Fibroblast of lung (primary cell): ENCODE results near the gene HMGN4. TPM values are rescaled to one million over a fixed set of nuclear protein-coding genes. Genes with fewer than 3 reads are reported as not detected.

ENCODE experiments used
- DNase-seq, 2 donors: peaks; one replicate each; pipeline versions ENCODE4 v3.0.0 to v3.0.0-alpha.2; 2010; ENCODE audit warnings: low read depth in 2 of 2
- H2AFZ ChIP-seq: 2 replicates; pipeline ENCODE4 v1.5.1; 2012; ENCODE audit warnings: low read length, control low read depth, inconsistent platforms
- H3K27ac ChIP-seq: 2 replicates; pipeline ENCODE4 v1.5.1; 2011; ENCODE audit warnings: low read length, control low read depth; ENCODE audit not compliant: insufficient read depth
- H3K27me3 ChIP-seq: 2 replicates; pipeline ENCODE4 v1.5.1; 2011; ENCODE audit warnings: mild to moderate bottlenecking, low read length; ENCODE audit not compliant: control insufficient read depth, insufficient read depth
- H3K36me3 ChIP-seq: 2 replicates; pipeline ENCODE4 v1.5.1; 2011; ENCODE audit warnings: low read length; ENCODE audit not compliant: control insufficient read depth, insufficient read depth
- H3K4me1 ChIP-seq: 2 replicates; pipeline ENCODE4 v1.5.1; 2011; ENCODE audit warnings: low read length; ENCODE audit not compliant: control insufficient read depth, insufficient read depth; ENCODE audit errors: extremely low read depth
- H3K4me2 ChIP-seq: 2 replicates; pipeline ENCODE4 v1.5.1; 2011; ENCODE audit warnings: low read length, control low read depth; ENCODE audit not compliant: insufficient read depth; ENCODE audit errors: extremely low read depth
- H3K4me3 ChIP-seq, 4 experiments: fragments of 200-600 bp in 1 of 4; sonication (generic) in 1 of 4; replicated peaks in 1 of 4; 2 replicates each; pipeline ENCODE4 v1.5.1; 2011 to 2016; ENCODE audit warnings: low read length in 4 of 4, low read depth in 3 of 4, mild to moderate bottlenecking in 3 of 4, control low read depth in 2 of 4, inconsistent platforms in 1 of 4, mixed read lengths in 1 of 4; ENCODE audit not compliant: insufficient read depth in 1 of 4; ENCODE audit errors: control extremely low read depth in 1 of 4
- H3K79me2 ChIP-seq: 2 replicates; pipeline ENCODE4 v1.5.1; 2012; ENCODE audit warnings: mild to moderate bottlenecking, low read length, inconsistent platforms; ENCODE audit not compliant: control insufficient read depth, insufficient read depth
- H3K9ac ChIP-seq: 2 replicates; pipeline ENCODE4 v1.5.1; 2011; ENCODE audit warnings: mild to moderate bottlenecking, low read length, control low read depth; ENCODE audit not compliant: insufficient read depth
- H3K9me3 ChIP-seq: 2 replicates; pipeline ENCODE4 v1.5.1; 2012; ENCODE audit warnings: low read depth, low read length; ENCODE audit not compliant: control insufficient read depth, insufficient read depth
- H4K20me1 ChIP-seq: 2 replicates; pipeline ENCODE4 v1.5.1; 2011; ENCODE audit warnings: low read length; ENCODE audit not compliant: control insufficient read depth, insufficient read depth; ENCODE audit errors: extremely low read depth
- EZH2 ChIP-seq: IDR thresholded peaks from 2 replicates; pipeline ENCODE4 v1.5.1; 2012; ENCODE audit warnings: low read length, control low read depth, mild to moderate bottlenecking; ENCODE audit errors: missing control alignments
- polyA plus RNA-seq, 2 donors: library from polyadenylated mRNA; depleted of rRNA in 1 of 2; stranded (reverse) in 1 of 2; unstranded in 1 of 2; fragments of >200 nt; gene quantifications; 2 replicates each; pipeline ENCODE4 v1.2.1, GENCODE V29; 2011 to 2012; ENCODE audit warnings: missing spikeins in 1 of 2
- total RNA-seq: library from RNA; depleted of rRNA; stranded (reverse); fragments of >200 nt; gene quantifications from 2 replicates; pipeline ENCODE4 v1.2.1, GENCODE V29; 2014
- TF ChIP-seq, protein P1 (sequence below), 2 donors: IDR thresholded peaks in 1 of 2; conservative IDR thresholded peaks in 1 of 2; 1 replicate in 1 of 2; 2 replicates in 1 of 2; pipeline ENCODE4 v1.5.1; 2011 to 2012; ENCODE audit warnings: low read length in 2 of 2, control low read depth in 1 of 2, inconsistent platforms in 1 of 2, low read depth in 1 of 2, mild to moderate bottlenecking in 1 of 2

The HMGN4 gene
- total and polyA plus RNA-seq, 2 donors (not counting 1 experiment from before 2014, with no cell fraction given), result 74.9 to 111 TPM

DNA sequence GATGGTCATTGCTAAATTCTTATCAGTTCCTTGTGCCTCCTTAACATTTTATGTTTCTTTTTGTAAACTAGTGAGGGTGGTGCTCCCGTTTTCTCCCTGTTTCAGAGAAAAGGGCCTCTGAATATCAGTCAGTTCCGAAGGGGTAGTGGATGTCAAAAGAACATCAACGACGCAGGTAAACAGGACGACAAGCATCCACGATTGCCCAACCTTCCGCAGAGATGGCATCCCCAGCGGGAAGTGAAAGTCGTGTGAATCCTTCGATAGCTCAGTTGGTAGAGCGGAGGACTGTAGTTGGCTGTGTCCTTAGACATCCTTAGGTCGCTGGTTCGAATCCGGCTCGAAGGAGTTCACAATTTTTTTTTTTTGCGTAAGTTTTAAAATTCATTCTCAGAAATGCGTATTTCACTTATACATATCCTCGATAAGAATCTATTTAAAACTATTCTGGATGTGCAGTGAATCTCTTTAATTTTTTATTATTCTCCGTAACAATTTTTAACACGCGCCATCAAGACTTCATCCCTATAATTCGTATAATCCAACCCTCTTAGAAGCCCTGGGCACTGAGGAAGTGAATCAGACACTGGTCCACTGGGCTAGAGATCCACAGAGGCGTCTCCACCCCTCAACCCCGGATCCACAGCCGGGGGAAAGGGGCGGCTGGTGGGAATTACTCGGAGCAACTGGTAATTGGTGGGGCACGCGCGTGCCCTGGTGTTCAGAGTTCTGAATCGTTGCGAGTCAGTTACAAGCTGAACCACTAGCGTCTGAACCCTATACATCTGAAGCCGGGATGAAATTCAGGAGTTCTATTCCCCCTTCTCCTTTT is 30.7 kb downstream of the HMGN4 start:
- DNase-seq, result peak; percentile 75 to 95
- Histone ChIP-seq H3K4me1 (no peaks in the 10 kb centered on the region), H2AFZ (peak overlapping the region; percentile 80), H3K4me3 (peak overlapping the region; percentile 73 to 96 (median 90)), H3K27me3 (no peaks in the 10 kb centered on the region), H3K9me3 (no peaks in the 10 kb centered on the region), H3K9ac (peak overlapping the region; percentile 40), H4K20me1 (no peaks in the 10 kb centered on the region), H3K27ac (peak overlapping the region; percentile 34), H3K4me2 (peak overlapping the region; percentile 83), H3K79me2 (no peaks in the 10 kb centered on the region), H3K36me3 (no peaks in the 10 kb centered on the region)
- TF ChIP-seq, protein P1, sequence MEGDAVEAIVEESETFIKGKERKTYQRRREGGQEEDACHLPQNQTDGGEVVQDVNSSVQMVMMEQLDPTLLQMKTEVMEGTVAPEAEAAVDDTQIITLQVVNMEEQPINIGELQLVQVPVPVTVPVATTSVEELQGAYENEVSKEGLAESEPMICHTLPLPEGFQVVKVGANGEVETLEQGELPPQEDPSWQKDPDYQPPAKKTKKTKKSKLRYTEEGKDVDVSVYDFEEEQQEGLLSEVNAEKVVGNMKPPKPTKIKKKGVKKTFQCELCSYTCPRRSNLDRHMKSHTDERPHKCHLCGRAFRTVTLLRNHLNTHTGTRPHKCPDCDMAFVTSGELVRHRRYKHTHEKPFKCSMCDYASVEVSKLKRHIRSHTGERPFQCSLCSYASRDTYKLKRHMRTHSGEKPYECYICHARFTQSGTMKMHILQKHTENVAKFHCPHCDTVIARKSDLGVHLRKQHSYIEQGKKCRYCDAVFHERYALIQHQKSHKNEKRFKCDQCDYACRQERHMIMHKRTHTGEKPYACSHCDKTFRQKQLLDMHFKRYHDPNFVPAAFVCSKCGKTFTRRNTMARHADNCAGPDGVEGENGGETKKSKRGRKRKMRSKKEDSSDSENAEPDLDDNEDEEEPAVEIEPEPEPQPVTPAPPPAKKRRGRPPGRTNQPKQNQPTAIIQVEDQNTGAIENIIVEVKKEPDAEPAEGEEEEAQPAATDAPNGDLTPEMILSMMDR (conservative IDR thresholded peaks at IDR 0.05 in 1 of 2, IDR thresholded peaks at IDR 0.05 in 1 of 2; ENCODE audit: low read depth in 1 of 2, low read length in 2 of 2), result peak in 1 of 2 donors; percentile 22
- TF ChIP-seq EZH2, result no peak

DNA sequence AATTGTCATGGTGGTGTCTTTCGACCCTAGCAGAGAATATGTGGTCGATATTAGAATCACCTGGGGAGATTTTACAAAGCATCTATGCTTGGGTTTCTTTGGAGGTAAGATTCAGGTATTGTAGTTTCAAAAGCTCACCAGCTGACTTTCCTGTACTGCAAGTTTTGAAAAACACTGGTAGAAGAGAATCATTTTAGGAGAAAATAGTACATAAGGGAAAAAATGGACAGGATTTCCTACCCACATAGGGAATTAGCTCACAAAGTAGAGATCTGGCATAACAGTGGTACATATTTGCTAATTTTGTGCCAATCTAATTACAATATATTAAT is 31.2 kb downstream of the HMGN4 start:
- Histone ChIP-seq H3K27me3 (no peaks in the 10 kb centered on the region), H3K9ac (no peak overlapping the region), H3K4me2 (peak overlapping the region; percentile 82), H3K9me3 (no peaks in the 10 kb centered on the region), H3K36me3 (no peaks in the 10 kb centered on the region), H2AFZ (no peak overlapping the region), H3K4me1 (no peaks in the 10 kb centered on the region), H4K20me1 (no peaks in the 10 kb centered on the region), H3K27ac (no peak overlapping the region), H3K79me2 (no peaks in the 10 kb centered on the region), H3K4me3 (peak overlapping the region in 2 of 4 experiments; percentile 73 to 96)
- no peak for DNase-seq
- no peak for TF ChIP-seq EZH2
- TF ChIP-seq, protein P1 (conservative IDR thresholded peaks at IDR 0.05 in 1 of 2, IDR thresholded peaks at IDR 0.05 in 1 of 2; ENCODE audit: low read depth in 1 of 2, low read length in 2 of 2), result no peak

DNA sequence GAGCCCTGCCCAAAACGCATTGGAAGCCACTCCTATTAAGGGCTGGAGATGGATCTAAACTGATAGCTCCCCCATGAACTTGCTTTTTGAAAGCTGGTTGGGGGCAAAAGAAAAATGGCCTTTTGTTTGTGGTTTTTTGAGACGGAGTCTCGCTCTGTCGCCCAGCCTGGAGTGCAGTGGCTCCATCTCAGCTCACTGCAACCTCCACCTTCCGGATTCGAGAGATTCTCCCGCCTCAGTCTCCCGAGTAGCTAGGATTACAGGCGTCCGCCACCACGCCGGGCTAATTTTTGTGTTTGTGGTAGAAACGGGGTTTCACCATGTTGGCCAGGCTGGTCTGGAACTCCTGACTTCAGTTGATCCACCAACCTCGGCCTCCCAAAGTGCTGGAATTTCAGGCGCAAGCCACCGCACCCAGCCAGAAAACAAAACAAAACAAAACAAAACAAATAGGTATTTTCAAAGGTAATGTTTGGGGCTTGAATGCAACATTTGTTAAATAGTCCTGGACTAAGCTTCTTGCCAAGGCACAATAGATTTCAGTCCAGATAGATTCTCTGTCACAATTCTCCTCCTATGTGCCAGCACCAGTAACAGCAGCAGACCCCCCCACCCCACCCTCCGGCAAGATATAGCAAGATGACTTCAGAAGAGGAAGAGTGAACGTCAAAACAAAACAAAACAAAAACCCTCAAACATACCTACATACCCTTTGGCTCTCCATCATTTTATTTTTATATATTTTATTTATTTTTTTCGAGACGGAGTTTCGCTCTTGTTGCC is 32.1 kb downstream of the HMGN4 start:
- Histone ChIP-seq H3K27me3 (no peaks in the 10 kb centered on the region), H3K36me3 (no peaks in the 10 kb centered on the region), H4K20me1 (no peaks in the 10 kb centered on the region), H3K9me3 (no peaks in the 10 kb centered on the region), H3K9ac (no peak overlapping the region), H3K4me2 (no peak overlapping the region), H3K27ac (no peak overlapping the region), H3K4me3 (no peak overlapping the region), H3K79me2 (no peaks in the 10 kb centered on the region), H2AFZ (no peak overlapping the region), H3K4me1 (no peaks in the 10 kb centered on the region)
- no peak for DNase-seq
- TF ChIP-seq, protein P1 (conservative IDR thresholded peaks at IDR 0.05 in 1 of 2, IDR thresholded peaks at IDR 0.05 in 1 of 2; ENCODE audit: low read depth in 1 of 2, low read length in 2 of 2), result no peak
